HCT116 (cell line): ENCODE data around the gene IGSF6.
A peak's percentile ranks its signal among the peaks of the same experiment; 100 is the strongest.

Experiments
- CTCF ChIP-seq, 3 experiments: fragments of 200-600 bp in 1 of 3; sonication (generic) in 1 of 3; IDR thresholded peaks in 2 of 3; conservative IDR thresholded peaks in 1 of 3; 2 replicates each; pipeline ENCODE4 v1.5.1; 2012 to 2017; ENCODE audit warnings: low read depth in 2 of 3, low read length in 2 of 3, antibody characterized with exemption in 1 of 3, borderline replicate concordance in 1 of 3, control low read depth in 1 of 3, mild to moderate bottlenecking in 1 of 3, mixed read lengths in 1 of 3, mixed run types in 1 of 3, moderate library complexity in 1 of 3; ENCODE audit not compliant: insufficient read depth in 1 of 3
- EZH2 ChIP-seq: fragments of 200-600 bp; sonication (generic); IDR thresholded peaks from 2 replicates; pipeline ENCODE4 v1.6.1; 2017; ENCODE audit warnings: antibody characterized with exemption, mixed run types
- POLR2AphosphoS5 ChIP-seq: IDR thresholded peaks from 2 replicates; pipeline ENCODE4 v1.6.1; 2011; ENCODE audit warnings: mild to moderate bottlenecking, low read depth, low read length, moderate library complexity
- SRF ChIP-seq: IDR thresholded peaks from 2 replicates; pipeline ENCODE4 v1.6.1; 2012; ENCODE audit warnings: low read depth
- ZBTB33 ChIP-seq: IDR thresholded peaks from 2 replicates; pipeline ENCODE4 v1.6.1; 2011; ENCODE audit warnings: mild to moderate bottlenecking, low read length, moderate library complexity; ENCODE audit not compliant: insufficient replicate concordance; ENCODE audit errors: extremely low read depth

GRCh38 chr16:21614896-21615295 is 37.5 kb downstream of the IGSF6 start:
- TF ChIP-seq CTCF (IDR thresholded peaks at IDR 0.05 in 2 of 3, conservative IDR thresholded peaks at IDR 0.05 in 1 of 3; ENCODE audit: borderline replicate concordance in 1 of 3, insufficient read depth in 1 of 3, low read depth in 2 of 3, low read length in 2 of 3) = peak in 2 of 3 experiments; percentile 24; a peak in 2 of 6 replicates
- no peak for TF ChIP-seq EZH2
- no peak for TF ChIP-seq POLR2AphosphoS5
- TF ChIP-seq SRF = no peak
- TF ChIP-seq ZBTB33 = no peak
